HepG2 (cell line): ENCODE results near the gene KIZ. TPM values are rescaled to one million over a fixed set of nuclear protein-coding genes. Genes with fewer than 3 reads are reported as not detected.

Source experiments
- ATAC-seq: fragments of 200-7000 bp; cut with Tn5 transposase; 3 replicates; pipeline ENCODE4 v1.9.1; 2020; ENCODE audit warnings: mild to moderate bottlenecking, moderate library complexity
- BruUV-seq: library from RNA; stranded (reverse); fragments of 400-500 nt; replicated peaks from 2 replicates; lab custom pipeline; 2021; lab: Mats Ljungman, UMichigan
- CTCF ChIA-PET: fragments of 300-600 bp; formaldehyde crosslinking; extraction: SDS; loops from one replicate; lab custom pipeline; 2021; ENCODE audit warnings: low total read pairs, inconsistent platforms, low intra/inter-chr PET ratio; lab: Yijun Ruan, JAX
- POLR2A ChIA-PET: fragments of 350-600 bp; sonication (Branson Sonifier 250); formaldehyde crosslinking; loops from one replicate; lab custom pipeline; 2020; ENCODE audit warnings: antibody characterized with exemption, inconsistent platforms; lab: Yijun Ruan, JAX
- DNase-seq: peaks from one replicate; pipeline ENCODE4 v3.0.0-alpha.2; 2015; ENCODE audit warnings: low spot score
- FAIRE-seq: peaks from 3 replicates; lab custom pipeline; 2011; peaks lifted over from hg19 to GRCh38; lab: Jason Lieb, UNC
- H2AFZ ChIP-seq: one replicate; pipeline ENCODE4 v1.6.1; 2011; ENCODE audit warnings: low read length, inconsistent platforms
- H3K27ac ChIP-seq: fragments of 300-600 bp; 3 replicates; pipeline ENCODE4 v1.8.0; 2011; ENCODE audit warnings: mixed run types, mild to moderate bottlenecking, mixed read lengths, low read length, inconsistent platforms; ENCODE audit not compliant: insufficient read depth; ENCODE audit errors: extremely low read length
- H3K27me3 ChIP-seq, 2 experiments: fragments of 200-600 bp in 1 of 2; 2 replicates in 1 of 2; 3 replicates in 1 of 2; pipeline versions ENCODE4 v1.6.0 to v1.8.0; 2011; ENCODE audit warnings: low read length in 2 of 2, mild to moderate bottlenecking in 2 of 2, moderate library complexity in 2 of 2, inconsistent platforms in 1 of 2; ENCODE audit not compliant: insufficient read depth in 2 of 2, control insufficient read depth in 1 of 2
- H3K36me3 ChIP-seq, 2 experiments: fragments of 200-600 bp in 1 of 2; replicated peaks in 1 of 2; 2 replicates in 1 of 2; 3 replicates in 1 of 2; pipeline versions ENCODE4 v1.5.1 to v1.8.0; 2011; ENCODE audit warnings: low read length in 2 of 2, inconsistent platforms in 1 of 2; ENCODE audit not compliant: insufficient read depth in 2 of 2, control insufficient read depth in 1 of 2
- H3K4me1 ChIP-seq: 2 replicates; pipeline ENCODE4 v1.5.1; 2012; ENCODE audit warnings: low read length, inconsistent platforms; ENCODE audit not compliant: insufficient read depth
- H3K4me2 ChIP-seq: 2 replicates; pipeline ENCODE4 v1.6.0; 2011; ENCODE audit warnings: low read depth, low read length, inconsistent platforms
- H3K4me3 ChIP-seq, 3 experiments: fragments of 200-600 bp in 1 of 3; sonication (generic), shearing (Covaris generic) in 1 of 3; replicated peaks in 1 of 3; 2 replicates each; pipeline ENCODE4 v1.5.1; 2011 to 2016; ENCODE audit warnings: low read length in 3 of 3, inconsistent platforms in 2 of 3, low read depth in 2 of 3, mild to moderate bottlenecking in 2 of 3, control low read depth in 1 of 3, mixed read lengths in 1 of 3; ENCODE audit not compliant: insufficient read depth in 1 of 3
- H3K79me2 ChIP-seq: one replicate; pipeline ENCODE4 v1.6.1; 2011; ENCODE audit warnings: low read length, inconsistent platforms; ENCODE audit not compliant: insufficient read depth
- H3K9ac ChIP-seq: 2 replicates; pipeline ENCODE4 v1.6.0; 2011; ENCODE audit warnings: mild to moderate bottlenecking, low read depth, low read length, inconsistent platforms; ENCODE audit not compliant: insufficient read depth
- H3K9me3 ChIP-seq: 2 replicates; pipeline ENCODE4 v1.5.1; 2012; ENCODE audit warnings: mild to moderate bottlenecking, low read length
- H4K20me1 ChIP-seq: 2 replicates; pipeline ENCODE4 v1.6.0; 2011; ENCODE audit warnings: inconsistent platforms, mild to moderate bottlenecking, low read length, moderate library complexity; ENCODE audit not compliant: insufficient read depth
- CCAR2 ChIP-seq: fragments of 200-400 bp; formaldehyde crosslinking; optimal IDR thresholded peaks from 2 replicates; pipeline ENCODE3; 2018; ENCODE audit warnings: low read depth, mild to moderate bottlenecking, low read length, moderate library complexity
- EZH2 ChIP-seq: conservative IDR thresholded peaks from 2 replicates; pipeline ENCODE4 v1.6.1; 2012; ENCODE audit warnings: mild to moderate bottlenecking, low read depth, low read length, moderate library complexity
- KAT7 ChIP-seq: IDR thresholded peaks from 2 replicates; pipeline ENCODE4 v1.6.1; 2018; ENCODE audit warnings: borderline replicate concordance, missing compliant biosample characterization
- MED13 ChIP-seq: sonication (generic); formaldehyde crosslinking; IDR thresholded peaks from 2 replicates; pipeline ENCODE4 v1.5.0; 2020; ENCODE audit warnings: missing genetic modification reagents
- NR1H2 ChIP-seq: sonication (generic); formaldehyde crosslinking; IDR thresholded peaks from 2 replicates; pipeline ENCODE4 v1.8.1; 2022; ENCODE audit warnings: low read depth, missing genetic modification reagents, borderline replicate concordance
- NR2F1 ChIP-seq, 2 experiments: fragments of 450-650 bp in 1 of 2; formaldehyde crosslinking in 1 of 2; IDR thresholded peaks; 2 replicates each; pipeline versions ENCODE4 v1.5.0 to v1.6.1; 2016 to 2020; ENCODE audit warnings: mild to moderate bottlenecking in 1 of 2, missing compliant biosample characterization in 1 of 2, missing genetic modification reagents in 1 of 2, moderate library complexity in 1 of 2
- RFX3 ChIP-seq: IDR thresholded peaks from 2 replicates; pipeline ENCODE4 v1.6.1; 2016; ENCODE audit warnings: missing biosample characterization, missing genetic modification reagents
- SIN3A ChIP-seq: IDR thresholded peaks from 2 replicates; pipeline ENCODE4 v1.6.1; 2011; ENCODE audit warnings: low read depth, mild to moderate bottlenecking, control low read depth, low read length, borderline replicate concordance
- SIN3B ChIP-seq: fragments of 150-350 bp; IDR thresholded peaks from 2 replicates; pipeline ENCODE4 v1.6.1; 2014; ENCODE audit warnings: low read length
- TBL1XR1 ChIP-seq: fragments of 150-350 bp; IDR thresholded peaks from 2 replicates; pipeline ENCODE4 v1.6.1; 2014; ENCODE audit warnings: borderline replicate concordance, low read length; ENCODE audit not compliant: partially characterized antibody
- ZBTB26 ChIP-seq: IDR thresholded peaks from 2 replicates; pipeline ENCODE4 v1.6.1; 2016; ENCODE audit warnings: missing compliant biosample characterization, missing genetic modification reagents, borderline replicate concordance
- ZFP41 ChIP-seq: sonication (generic); formaldehyde crosslinking; IDR thresholded peaks from 2 replicates; pipeline ENCODE4 v1.4.0; 2020; ENCODE audit warnings: mild to moderate bottlenecking, missing genetic modification reagents, borderline replicate concordance
- WGBS: methylation state at CpG from one replicate; pipeline ENCODE4 v1.1.6; 2017; ENCODE audit warnings: low lambda C conversion rate; 5-methylcytosine and 5-hydroxymethylcytosine counted together
- in situ Hi-C: cut with HindIII; loops from 2 replicates; pipeline ENCODE4 v1.10.0; 2017; ENCODE audit warnings: low pct_unique_long_range_greater_than_20kb; ENCODE audit not compliant: extremely low pct_ligation_motif_present
- intact Hi-C: fragments of 100-400 bp; cut with micrococcal nuclease; formaldehyde crosslinking; loops from one replicate; pipeline ENCODE4 v1.10.0; 2022; ENCODE audit not compliant: unreplicated experiment
- polyA plus RNA-seq, 8 experiments: library from polyadenylated mRNA; depleted of rRNA in 3 of 8; stranded (reverse) in 7 of 8; unstranded in 1 of 8; fragments of >200 nt; fragmentation: Illumina TruSeq in 4 of 8; extraction: Trizol in 4 of 8; gene quantifications; 2 replicates each; pipeline versions ENCODE4 v1.2.1 to v1.2.3, GENCODE V29; 2011 to 2016; ENCODE audit warnings: low read depth in 4 of 8, missing spikeins in 1 of 8, mixed read lengths in 1 of 8; ENCODE audit not compliant: insufficient read depth in 1 of 8
- total RNA-seq, 5 experiments: library from RNA; depleted of rRNA; stranded (reverse); fragments of >200 nt; fragmentation: Illumina TruSeq; extraction: Trizol; gene quantifications; 2 replicates each; pipeline ENCODE4 v1.2.3, GENCODE V29; 2016; ENCODE audit warnings: low read depth in 1 of 5
- TF ChIP-seq, protein P1 (sequence below): sonication (generic); formaldehyde crosslinking; IDR thresholded peaks from 2 replicates; pipeline ENCODE4 v1.5.0; 2020; ENCODE audit warnings: missing genetic modification reagents
- TF ChIP-seq, protein P2 (sequence below): sonication (generic); formaldehyde crosslinking; IDR thresholded peaks from 2 replicates; pipeline ENCODE4 v1.5.0; 2020; ENCODE audit warnings: missing genetic modification reagents

Gene KIZ
- total and polyA plus RNA-seq, 2 of the 13 experiments (the other 11 are each of a cell fraction or from before 2014, with no cell fraction given) = 46.3 to 114 TPM

- TF ChIP-seq EZH2 (no peak), ZFP41 (no peak), TBL1XR1 (no peak), SIN3B (no peak), NR1H2 (no peak), NR2F1 (CRISPR knock-in tag; IDR thresholded peaks at IDR 0.05) (no peak), SIN3A (no peak)
These were observed 117.9 kb downstream of the KIZ start (continued) for GRCh38 chr20:21243811-21244210.

DNA sequence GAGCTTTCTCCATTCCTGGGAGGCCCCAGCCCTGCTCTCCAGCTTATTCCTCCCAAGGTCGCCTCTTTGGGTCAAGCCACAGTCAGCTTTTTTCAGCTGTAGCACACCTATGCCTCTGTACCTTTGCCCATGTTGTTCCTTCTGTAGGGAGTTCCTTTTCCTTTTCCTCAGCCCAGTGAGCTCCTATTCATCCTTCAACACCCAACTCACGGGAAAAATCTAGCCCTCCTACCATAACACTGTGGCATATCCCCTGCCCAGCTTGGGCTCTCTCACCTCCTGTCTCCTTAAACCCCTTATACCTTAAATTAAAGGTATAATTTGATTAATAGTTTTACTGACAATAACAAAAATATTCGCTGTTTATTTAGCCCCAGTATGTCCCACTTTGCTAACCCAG lies 118.9 kb downstream of the KIZ start:
- no peak overlapping the region for H2AFZ ChIP-seq
- no peaks in the 10 kb centered on the region for H3K4me1 ChIP-seq
- CTCF ChIA-PET = no interaction called here
- FAIRE-seq = no peak
- no peaks in the 10 kb centered on the region for H4K20me1 ChIP-seq
- no peak for DNase-seq
- no peaks in the 10 kb centered on the region for H3K9me3 ChIP-seq
- TF ChIP-seq, protein P1, sequence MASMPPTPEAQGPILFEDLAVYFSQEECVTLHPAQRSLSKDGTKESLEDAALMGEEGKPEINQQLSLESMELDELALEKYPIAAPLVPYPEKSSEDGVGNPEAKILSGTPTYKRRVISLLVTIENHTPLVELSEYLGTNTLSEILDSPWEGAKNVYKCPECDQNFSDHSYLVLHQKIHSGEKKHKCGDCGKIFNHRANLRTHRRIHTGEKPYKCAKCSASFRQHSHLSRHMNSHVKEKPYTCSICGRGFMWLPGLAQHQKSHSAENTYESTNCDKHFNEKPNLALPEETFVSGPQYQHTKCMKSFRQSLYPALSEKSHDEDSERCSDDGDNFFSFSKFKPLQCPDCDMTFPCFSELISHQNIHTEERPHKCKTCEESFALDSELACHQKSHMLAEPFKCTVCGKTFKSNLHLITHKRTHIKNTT = no peak
- TF ChIP-seq CCAR2 (no peak), MED13 (no peak), RFX3 (CRISPR knock-in tag) (no peak), ZBTB26 (CRISPR knock-in tag) (no peak), KAT7 (CRISPR knock-in tag) (no peak)
- TF ChIP-seq, protein P2, sequence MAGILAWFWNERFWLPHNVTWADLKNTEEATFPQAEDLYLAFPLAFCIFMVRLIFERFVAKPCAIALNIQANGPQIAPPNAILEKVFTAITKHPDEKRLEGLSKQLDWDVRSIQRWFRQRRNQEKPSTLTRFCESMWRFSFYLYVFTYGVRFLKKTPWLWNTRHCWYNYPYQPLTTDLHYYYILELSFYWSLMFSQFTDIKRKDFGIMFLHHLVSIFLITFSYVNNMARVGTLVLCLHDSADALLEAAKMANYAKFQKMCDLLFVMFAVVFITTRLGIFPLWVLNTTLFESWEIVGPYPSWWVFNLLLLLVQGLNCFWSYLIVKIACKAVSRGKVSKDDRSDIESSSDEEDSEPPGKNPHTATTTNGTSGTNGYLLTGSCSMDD (CRISPR knock-in tag) = no peak
- no peak overlapping the region for H3K4me3 ChIP-seq
- WGBS = 94% methylated on average over 3 of the region's 3 CpGs
- intact Hi-C loops = no loop called here
- no peak overlapping the region for H3K4me2 ChIP-seq
- no peak for ATAC-seq
- H3K36me3 ChIP-seq = peaks cover 22 to 61% of the 10 kb centered on the region in 2 experiments
- no peaks in the 10 kb centered on the region for H3K27me3 ChIP-seq
- no peak overlapping the region for H3K9ac ChIP-seq
- no peaks in the 10 kb centered on the region for H3K79me2 ChIP-seq
- no TSS peak for BruUV-seq
- no peak overlapping the region for H3K27ac ChIP-seq
- POLR2A ChIA-PET = no interaction called here
- in situ Hi-C loops = no loop called here
